GM13977 (cell line): ENCODE measurements around the gene PAPSS1.
"Not testable (repeated sequence)": the region's sequence is repeated elsewhere in the genome, so short reads cannot be mapped to it uniquely, and the experiment has no call there.

Experiments used
- DNase-seq: peaks from one replicate; pipeline ENCODE4 v3.0.0; 2012; ENCODE audit warnings: low spot score
- in situ Hi-C: fragments of 300-500 bp; cut with MboI; formaldehyde crosslinking; loops from one replicate; pipeline ENCODE4 v1.12.0; 2022; ENCODE audit warnings: low sequenced_read_pairs, low pct_unique_long_range_greater_than_20kb, mixed read lengths, inconsistent platforms; ENCODE audit not compliant: unreplicated experiment
- TF ChIP-seq, protein P1 (sequence below): IDR thresholded peaks from 2 replicates; pipeline ENCODE4 v1.5.1; 2012; ENCODE audit warnings: mild to moderate bottlenecking, control low read depth; ENCODE audit not compliant: insufficient read depth; ENCODE audit errors: extremely low read depth, missing control alignments

The PAPSS1 gene

DNA sequence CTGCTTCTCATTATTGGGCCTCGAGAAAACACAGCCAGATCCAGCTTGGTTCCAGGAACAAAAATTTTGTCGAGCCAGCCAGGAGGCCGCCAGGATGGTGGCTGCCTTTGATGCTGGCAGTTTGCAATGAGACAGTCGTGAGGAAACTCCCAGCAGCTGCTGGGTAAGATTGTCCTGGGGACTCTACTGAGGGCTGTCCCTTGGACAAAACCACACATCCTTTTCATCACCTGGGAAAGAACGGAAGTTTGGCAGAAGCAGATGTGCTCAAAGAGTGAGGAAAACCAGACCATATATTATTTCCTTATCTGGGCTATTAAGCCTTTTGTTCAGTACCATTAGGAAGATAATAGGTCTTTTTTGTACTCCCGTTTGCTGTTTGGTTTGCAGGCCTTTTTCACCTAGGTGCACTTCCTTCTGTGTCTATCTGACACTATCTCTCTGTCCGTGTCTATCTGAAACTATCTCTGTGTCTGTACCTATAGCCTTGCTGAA is 13.4 kb upstream of the PAPSS1 start:
- TF ChIP-seq, protein P1, sequence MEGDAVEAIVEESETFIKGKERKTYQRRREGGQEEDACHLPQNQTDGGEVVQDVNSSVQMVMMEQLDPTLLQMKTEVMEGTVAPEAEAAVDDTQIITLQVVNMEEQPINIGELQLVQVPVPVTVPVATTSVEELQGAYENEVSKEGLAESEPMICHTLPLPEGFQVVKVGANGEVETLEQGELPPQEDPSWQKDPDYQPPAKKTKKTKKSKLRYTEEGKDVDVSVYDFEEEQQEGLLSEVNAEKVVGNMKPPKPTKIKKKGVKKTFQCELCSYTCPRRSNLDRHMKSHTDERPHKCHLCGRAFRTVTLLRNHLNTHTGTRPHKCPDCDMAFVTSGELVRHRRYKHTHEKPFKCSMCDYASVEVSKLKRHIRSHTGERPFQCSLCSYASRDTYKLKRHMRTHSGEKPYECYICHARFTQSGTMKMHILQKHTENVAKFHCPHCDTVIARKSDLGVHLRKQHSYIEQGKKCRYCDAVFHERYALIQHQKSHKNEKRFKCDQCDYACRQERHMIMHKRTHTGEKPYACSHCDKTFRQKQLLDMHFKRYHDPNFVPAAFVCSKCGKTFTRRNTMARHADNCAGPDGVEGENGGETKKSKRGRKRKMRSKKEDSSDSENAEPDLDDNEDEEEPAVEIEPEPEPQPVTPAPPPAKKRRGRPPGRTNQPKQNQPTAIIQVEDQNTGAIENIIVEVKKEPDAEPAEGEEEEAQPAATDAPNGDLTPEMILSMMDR: no peak
- in situ Hi-C loops: no loop called here
- DNase-seq: no peak

DNA sequence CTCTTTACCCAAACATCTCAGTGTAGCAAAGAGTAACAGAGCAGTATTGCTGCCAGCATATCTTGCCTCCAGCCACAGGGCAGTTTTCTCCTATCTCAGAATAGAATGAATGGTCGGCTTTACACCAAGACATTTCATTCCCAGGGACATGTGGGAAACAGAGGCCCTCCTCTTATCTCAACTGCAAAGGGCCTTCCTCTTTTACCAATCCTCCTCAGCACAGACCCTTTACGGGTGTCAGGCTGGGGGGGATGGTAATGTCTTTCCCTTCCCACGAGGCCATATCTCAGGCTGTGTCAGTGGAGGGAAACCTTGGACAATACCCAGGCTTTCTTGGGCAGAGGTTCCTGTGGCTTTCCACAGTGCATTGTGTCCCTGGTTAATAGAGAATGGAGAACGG is 9.0 kb upstream of the PAPSS1 start:
- in situ Hi-C loops, DNase-seq: not testable (repeated sequence)

DNA sequence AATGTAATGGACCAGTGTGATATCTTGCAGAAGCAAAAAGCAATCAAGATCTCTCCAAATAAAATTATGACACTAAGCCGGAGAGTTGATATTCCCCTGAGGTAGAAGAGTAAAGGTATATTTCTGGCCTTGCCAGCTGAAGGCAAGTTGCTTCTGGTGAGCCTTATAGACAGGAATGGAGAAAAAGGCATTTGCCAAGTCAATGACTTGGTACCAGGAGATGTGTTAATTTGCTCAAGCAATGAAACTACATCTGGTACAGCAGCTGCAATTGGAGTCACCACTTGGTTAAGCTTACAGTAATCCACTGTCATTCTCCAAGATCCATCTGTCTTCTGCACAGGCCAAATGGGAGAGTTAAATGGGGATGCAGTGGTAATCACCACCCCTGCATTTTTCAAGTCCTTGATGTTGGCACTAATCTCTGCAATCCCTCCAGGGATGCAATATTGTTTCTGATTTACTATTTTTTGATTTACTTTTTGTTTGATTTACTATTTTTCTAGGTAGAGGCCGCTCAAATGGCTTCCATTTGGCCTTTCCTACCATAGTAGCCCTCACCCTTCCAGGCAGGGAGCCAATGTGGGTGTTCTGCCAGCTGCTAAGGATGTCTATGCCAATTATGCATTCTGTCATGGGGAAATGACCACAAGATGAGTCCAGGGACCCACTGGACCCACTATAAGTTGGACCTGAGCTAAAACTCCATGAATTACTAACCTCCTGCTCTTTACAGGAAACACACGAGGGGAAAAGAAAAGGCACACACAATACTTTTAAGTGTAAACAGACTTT is 6.3 kb upstream of the PAPSS1 start:
- DNase-seq, in situ Hi-C loops: not testable (repeated sequence)

DNA sequence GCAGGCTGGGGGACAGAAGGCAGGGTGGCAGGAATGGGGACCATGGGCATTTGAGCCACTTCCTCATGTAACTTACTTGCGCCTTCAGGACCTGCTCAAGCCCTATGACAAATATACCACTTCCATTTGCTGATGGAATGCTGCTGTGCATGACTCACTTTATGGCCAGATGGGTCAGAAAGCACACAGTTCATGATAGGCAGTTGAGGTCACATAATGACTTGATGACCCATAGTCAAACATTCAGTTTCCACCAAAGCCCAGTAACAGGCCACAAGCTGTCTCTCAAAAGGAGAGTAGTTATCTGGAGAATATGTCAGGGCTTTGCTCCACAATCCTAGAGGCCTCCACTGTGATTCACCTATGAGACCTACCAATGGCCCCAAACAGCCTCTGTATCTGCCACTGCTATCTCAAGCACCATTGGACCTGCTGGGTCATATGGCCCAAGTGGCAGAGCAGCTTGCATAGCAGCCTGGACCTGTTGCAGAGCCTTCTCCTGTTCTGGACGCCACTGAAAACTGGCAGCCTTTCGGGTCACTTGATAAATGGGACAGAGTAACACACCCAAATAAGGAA is 5.3 kb upstream of the PAPSS1 start:
- TF ChIP-seq, protein P1: no peak
- in situ Hi-C loops: no loop called here
- DNase-seq: no peak

DNA sequence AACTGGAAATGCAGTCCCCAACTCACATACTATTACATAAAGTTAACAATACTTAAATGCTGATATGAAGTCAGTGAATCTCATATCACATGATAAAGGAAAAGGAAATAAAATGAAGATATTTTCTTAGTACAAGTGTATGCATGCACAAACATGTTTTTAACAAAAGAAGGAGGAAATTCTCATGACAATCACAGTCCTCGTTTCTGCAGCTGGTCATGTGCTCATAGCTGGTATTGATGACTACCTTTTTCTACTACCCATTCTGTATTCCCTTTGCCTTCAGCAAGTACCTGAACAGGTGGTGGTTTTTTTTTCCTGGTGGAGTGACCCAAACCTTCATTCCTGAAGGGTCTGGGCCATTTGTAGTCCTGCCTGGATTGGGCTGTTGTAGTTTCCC is 3.3 kb upstream of the PAPSS1 start:
- in situ Hi-C loops, DNase-seq: not testable (repeated sequence)

DNA sequence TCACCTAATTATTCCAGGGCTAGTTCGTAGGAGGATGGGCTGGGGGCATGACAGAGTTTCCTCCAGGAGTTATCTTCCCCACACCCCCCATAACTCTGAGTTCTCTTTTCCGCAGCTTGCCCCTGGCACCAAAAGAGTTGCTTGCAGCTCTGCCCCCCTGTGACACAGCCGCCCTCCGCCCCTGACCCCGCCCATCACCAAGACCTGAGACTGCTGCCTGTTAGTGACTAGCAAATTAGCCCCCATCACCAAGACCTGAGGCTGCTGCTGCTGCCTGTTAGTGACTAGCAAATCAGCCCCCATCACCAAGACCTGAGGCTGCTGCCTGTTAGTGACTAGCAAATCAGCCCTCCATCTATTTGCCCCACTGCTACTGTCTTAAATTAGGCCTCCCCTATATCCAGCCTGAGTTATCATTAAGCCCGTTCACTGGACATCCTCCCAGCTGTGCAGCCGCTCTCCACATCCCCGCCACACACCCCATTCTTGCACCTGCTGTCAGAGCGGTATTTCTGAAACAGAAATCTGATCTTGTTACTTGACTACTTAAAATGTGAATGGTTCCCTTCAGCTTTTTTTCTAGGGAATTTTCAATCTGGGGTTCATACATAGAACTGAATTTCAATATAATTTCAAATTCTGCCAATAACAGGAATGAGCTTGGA is 1.5 kb upstream of the PAPSS1 start:
- DNase-seq: peak; percentile 32
- in situ Hi-C loops: no loop called here
- TF ChIP-seq, protein P1: no peak

DNA sequence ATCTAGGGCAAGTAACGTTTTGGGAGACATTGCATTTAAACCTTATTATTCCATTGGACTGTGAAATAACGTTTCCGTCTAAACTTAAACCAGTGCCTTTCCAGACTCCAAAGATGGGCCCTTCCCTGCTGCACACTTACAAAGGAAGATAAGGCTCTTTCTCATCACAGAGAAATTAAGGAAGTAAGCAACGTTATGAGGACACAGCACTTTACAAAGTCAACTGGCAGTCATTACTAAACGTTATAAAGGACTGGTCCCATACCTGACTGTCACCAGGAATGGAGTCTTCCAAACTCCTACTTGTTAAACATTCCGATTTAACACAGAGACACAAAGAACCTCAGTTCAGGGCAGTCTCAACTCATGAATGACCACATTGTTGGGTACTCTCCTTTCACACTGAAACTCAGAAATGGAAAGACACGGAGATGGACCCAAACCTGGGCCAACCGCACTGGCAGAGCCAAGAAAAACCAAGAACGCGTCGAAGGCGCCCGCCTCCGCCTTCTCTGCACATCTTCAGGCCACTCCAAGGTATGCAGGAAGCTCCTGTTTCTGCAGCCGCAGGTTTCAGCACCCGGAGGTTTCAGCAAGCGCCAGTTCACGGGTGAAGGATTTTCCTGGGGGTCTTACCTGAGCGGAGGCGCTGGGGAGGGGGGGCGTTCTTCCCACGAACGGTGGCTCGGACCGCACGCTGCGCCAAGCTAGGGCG is 670 bp downstream of the PAPSS1 start:
- in situ Hi-C loops: no loop called here
- TF ChIP-seq, protein P1: no peak
- DNase-seq: peak; percentile 13
